ENCODE data around the gene CACNG7. TPM values are rescaled to one million over a fixed set of nuclear protein-coding genes. Genes with fewer than 3 reads are reported as not detected.

CACNG7 gene
- total and polyA plus RNA-seq, 2 donors (not counting 3 experiments of a cell fraction or from before 2014, with no cell fraction given) = 0.92 to 1.3 TPM

GRCh38 chr19:53882391-53883050 is 26.6 kb upstream of the CACNG7 start:
- H3K4me3 ChIP-seq (replicated peaks in 1 of 3; ENCODE audit: insufficient read depth in 1 of 3, low read depth in 1 of 3, low read length in 3 of 3) = peak overlapping the region in 1 of 3 experiments; percentile 10
- BruUV-seq (replicated peaks) = no TSS peak
- intact Hi-C loops (cut with micrococcal nuclease) (no loop called here), dilution Hi-C loops (cut with MboI; ENCODE audit: extremely low pct_ligation_motif_present, low sequenced_read_pairs) (no loop called here)
- H3K9ac ChIP-seq (replicated peaks; ENCODE audit: extremely low read depth, insufficient read depth, low read length) = no peak overlapping the region
- H3K4me2 ChIP-seq (ENCODE audit: insufficient read depth, low read length) = peak overlapping the region; percentile 13
- no peaks in the 10 kb centered on the region for H3K36me3 ChIP-seq (ENCODE audit: control insufficient read depth in 2 of 2, extremely low read depth in 1 of 2, insufficient read depth in 2 of 2, low read length in 2 of 2)
- DNase-seq (ENCODE audit: low read depth, low spot score) = no peak
- TF ChIP-seq FOS (IDR thresholded peaks at IDR 0.05; ENCODE audit: borderline replicate concordance, insufficient read depth, low read length) = no peak
- TF ChIP-seq EZH2 (IDR thresholded peaks at IDR 0.05; ENCODE audit: borderline replicate concordance, low read depth, low read length, severe bottlenecking) = peak; percentile 52
- no peaks in the 10 kb centered on the region for H3K9me1 ChIP-seq (replicated peaks; ENCODE audit: control insufficient read depth, extremely low read depth, insufficient read depth, low read length)
- no peak overlapping the region for H3K27ac ChIP-seq (ENCODE audit: insufficient read depth, low read depth, low read length)
- H3K27me3 ChIP-seq (ENCODE audit: control insufficient read depth in 2 of 2, insufficient read depth in 2 of 2, low read length in 2 of 2) = peaks cover 40 to 44% of the 10 kb centered on the region in 2 experiments
- FAIRE-seq = no peak
- H2AFZ ChIP-seq (ENCODE audit: low read depth, low read length) = no peak overlapping the region
- ChIA-PET CTCF (interaction anchor here (0.7 to 3.9 kb wide), 11 partner anchors 12 to 147 kb away, joined by 3 to 17 read pairs (median 4); partner anchors contain the start of gene MYADM), POLR2A (no interaction called here)
- H3K79me2 ChIP-seq (ENCODE audit: control insufficient read depth, insufficient read depth, low read length) = no peaks in the 10 kb centered on the region
- H3K9me3 ChIP-seq (replicated peaks; ENCODE audit: control insufficient read depth, insufficient read depth, low read length) = no peaks in the 10 kb centered on the region
- peaks cover 17% of the 10 kb centered on the region for H3K4me1 ChIP-seq (ENCODE audit: control insufficient read depth, extremely low read depth, insufficient read depth, low read length)
- no peaks in the 10 kb centered on the region for H4K20me1 ChIP-seq (replicated peaks; ENCODE audit: control insufficient read depth, extremely low read depth, insufficient read depth, low read length)

GRCh38 chr19:53883231-53883661 is 25.8 kb upstream of the CACNG7 start:
- intact Hi-C loops (cut with micrococcal nuclease) = no loop called here
- peaks cover 40 to 44% of the 10 kb centered on the region in 2 experiments for H3K27me3 ChIP-seq (ENCODE audit: control insufficient read depth in 2 of 2, insufficient read depth in 2 of 2, low read length in 2 of 2)

More at GRCh38 chr19:53883231-53883661, 25.8 kb upstream of the CACNG7 start:
- Histone ChIP-seq H3K4me3 (replicated peaks in 1 of 3; ENCODE audit: insufficient read depth in 1 of 3, low read depth in 1 of 3, low read length in 3 of 3) (no peak overlapping the region), H3K9ac (replicated peaks; ENCODE audit: extremely low read depth, insufficient read depth, low read length) (no peak overlapping the region), H4K20me1 (replicated peaks; ENCODE audit: control insufficient read depth, extremely low read depth, insufficient read depth, low read length) (no peaks in the 10 kb centered on the region), H3K9me1 (replicated peaks; ENCODE audit: control insufficient read depth, extremely low read depth, insufficient read depth, low read length) (no peaks in the 10 kb centered on the region), H2AFZ (ENCODE audit: low read depth, low read length) (no peak overlapping the region), H3K79me2 (ENCODE audit: control insufficient read depth, insufficient read depth, low read length) (no peaks in the 10 kb centered on the region), H3K4me2 (ENCODE audit: insufficient read depth, low read length) (no peak overlapping the region), H3K9me3 (replicated peaks; ENCODE audit: control insufficient read depth, insufficient read depth, low read length) (no peaks in the 10 kb centered on the region), H3K36me3 (ENCODE audit: control insufficient read depth in 2 of 2, extremely low read depth in 1 of 2, insufficient read depth in 2 of 2, low read length in 2 of 2) (no peaks in the 10 kb centered on the region), H3K4me1 (ENCODE audit: control insufficient read depth, extremely low read depth, insufficient read depth, low read length) (peaks cover 17% of the 10 kb centered on the region), H3K27ac (ENCODE audit: insufficient read depth, low read depth, low read length) (no peak overlapping the region)
- dilution Hi-C loops (cut with MboI; ENCODE audit: extremely low pct_ligation_motif_present, low sequenced_read_pairs) = no loop called here
- FAIRE-seq = no peak
- no peak for DNase-seq (ENCODE audit: low read depth, low spot score)
- no TSS peak for BruUV-seq (replicated peaks)
- TF ChIP-seq POLR2AphosphoS5 (IDR thresholded peaks at IDR 0.05; ENCODE audit: insufficient read depth, low read depth, low read length) (no peak), MYC (IDR thresholded peaks at IDR 0.05; ENCODE audit: low read depth, low read length) (no peak), GATA2 (IDR thresholded peaks at IDR 0.05; ENCODE audit: insufficient read depth, insufficient read length, low read depth, low read length) (no peak), POLR2A (IDR thresholded peaks at IDR 0.05; ENCODE audit: low read depth, low read length) (no peak), EZH2 (IDR thresholded peaks at IDR 0.05; ENCODE audit: borderline replicate concordance, low read depth, low read length, severe bottlenecking) (no peak), JUN (IDR thresholded peaks at IDR 0.05; ENCODE audit: borderline replicate concordance, insufficient read depth, insufficient read length, low read depth) (no peak), MAX (IDR thresholded peaks at IDR 0.05; ENCODE audit: insufficient read depth, insufficient read length) (no peak)
- CTCF ChIA-PET = interaction anchor here (0.8 to 3.9 kb wide), 4 partner anchors 42 to 147 kb away, joined by 3 to 17 read pairs (median 5); no protein-coding TSS in a partner anchor
- POLR2A ChIA-PET = interaction anchor here (0.5 kb wide), 1 partner anchor 32 kb away, joined by 6 read pairs; no protein-coding TSS in a partner anchor

Data from endothelial cell of umbilical vein (primary cell).